COR-L47 (cell line): ENCODE data around the gene VAV3.
"Not testable (repeated sequence)": the region's sequence is repeated elsewhere in the genome, so short reads cannot be mapped to it uniquely, and the experiment has no call there.

Source experiments
- DNase-seq: peaks from one replicate; lab custom pipeline; 2025; lab: John Stamatoyannopoulos, UW

The VAV3 gene

DNA sequence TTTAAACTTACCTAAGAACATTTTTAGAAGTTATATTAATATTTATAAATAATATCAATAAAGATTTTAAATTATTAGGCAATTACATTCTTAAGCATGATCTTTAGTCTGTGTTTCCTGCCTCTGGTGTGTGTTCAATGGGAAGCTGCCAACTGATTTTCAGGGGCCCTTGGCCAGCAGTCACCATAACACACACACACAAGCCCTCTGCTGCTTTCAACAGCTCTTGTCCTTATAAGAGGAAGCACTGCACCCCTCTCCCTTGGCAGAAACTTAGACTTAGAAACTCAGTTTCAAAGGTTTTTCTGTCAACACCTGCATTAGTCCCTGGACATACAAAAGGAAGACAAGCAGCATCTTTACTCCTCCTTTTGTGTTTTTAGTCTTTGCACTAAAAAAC, 81.4 kb downstream of the VAV3 start:
- DNase-seq = no peak

DNA sequence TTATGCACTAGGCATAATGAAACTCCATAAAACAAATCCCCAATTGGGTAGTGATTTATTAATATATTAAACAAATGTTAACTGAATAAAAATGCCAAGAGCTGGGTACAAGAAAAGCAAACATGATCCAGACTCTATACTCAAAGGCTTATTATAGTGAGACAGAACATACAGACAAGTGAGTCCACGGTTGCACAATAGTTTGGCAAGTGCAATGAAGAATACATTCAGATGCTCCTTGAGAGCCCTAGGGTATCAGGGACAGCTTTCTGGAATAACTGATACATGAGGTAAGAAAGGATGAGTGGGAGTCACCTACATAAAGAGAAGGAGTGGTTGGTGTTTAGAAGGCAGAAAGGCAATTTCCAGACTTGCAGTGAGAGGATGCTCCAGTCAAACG, 85.1 kb downstream of the VAV3 start:
- no peak for DNase-seq

DNA sequence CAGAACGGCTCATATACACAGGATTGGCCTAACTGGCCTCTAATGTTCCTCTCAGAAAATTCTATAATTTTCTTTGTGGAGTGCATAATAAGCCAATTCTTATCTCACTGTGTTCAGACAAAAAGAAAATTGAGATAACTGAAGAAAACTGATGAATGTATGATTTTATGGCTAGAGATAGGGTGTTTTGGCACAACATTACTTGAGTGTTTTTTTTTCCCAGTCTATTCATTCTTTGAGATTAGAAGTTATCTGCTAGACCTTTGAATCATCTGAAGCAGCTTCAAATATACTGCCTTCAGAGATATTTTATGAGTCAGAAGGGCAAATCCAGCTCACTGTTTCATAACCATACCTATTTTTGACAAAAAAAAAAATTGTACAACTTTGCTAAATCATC, 85.6 kb downstream of the VAV3 start:
- DNase-seq = no peak

DNA sequence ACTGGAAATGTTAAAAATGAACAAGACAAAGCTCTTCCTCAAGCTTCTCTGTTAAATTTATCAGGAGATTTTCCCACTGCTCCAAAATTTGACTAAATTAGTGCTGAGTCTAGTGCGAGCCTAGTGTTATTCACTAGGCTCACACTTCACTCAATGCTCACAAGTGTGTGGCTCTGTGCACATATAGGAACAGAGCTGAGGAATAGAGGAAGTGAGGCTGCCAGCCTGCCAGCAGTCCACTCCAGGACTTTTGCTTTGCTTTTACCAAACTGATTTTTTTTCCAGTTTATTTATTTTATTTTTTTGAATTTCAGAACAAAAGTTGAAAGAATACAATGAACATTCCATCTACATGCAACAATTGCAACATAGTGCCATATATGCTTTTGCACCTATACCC, 87.2 kb downstream of the VAV3 start:
- no peak for DNase-seq

DNA sequence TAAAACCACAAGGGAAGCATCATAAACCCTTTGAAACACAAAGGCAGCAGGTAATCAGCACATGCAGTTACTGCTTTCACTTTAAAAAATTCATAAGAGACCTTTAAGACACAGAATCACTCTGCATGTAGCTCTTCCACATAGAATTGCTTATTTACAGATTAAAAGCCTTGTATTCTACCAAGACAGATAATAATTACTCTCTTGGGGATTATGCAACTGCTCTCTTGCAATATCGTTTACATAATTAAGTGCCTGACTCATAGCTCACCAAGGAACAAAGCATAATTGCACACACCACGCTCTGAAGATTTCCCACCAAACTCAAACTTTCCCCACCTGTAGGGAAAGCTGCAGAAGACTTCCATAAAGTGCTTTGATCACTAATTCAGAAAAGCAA, 87.9 kb downstream of the VAV3 start:
- DNase-seq = no peak

DNA sequence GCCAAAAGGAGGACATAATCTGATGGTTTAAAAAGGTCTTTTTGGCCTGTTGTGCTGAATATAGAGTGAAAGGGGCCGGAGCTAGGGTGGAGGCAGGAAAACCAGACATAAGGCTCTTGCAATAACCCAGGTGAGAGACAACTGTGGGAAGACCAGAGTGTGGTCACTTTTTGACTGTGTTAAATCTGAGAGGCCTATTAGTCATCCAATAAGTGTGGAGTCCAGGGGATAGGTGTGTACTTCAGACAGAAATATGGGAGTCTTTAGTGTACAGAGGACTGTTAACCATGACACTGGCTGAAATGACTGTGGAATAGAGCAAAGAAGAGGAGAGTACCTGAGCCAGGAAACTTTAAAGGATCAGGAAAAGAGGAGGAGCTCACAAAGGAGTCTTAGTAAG, 89.3 kb downstream of the VAV3 start:
- DNase-seq = no peak

DNA sequence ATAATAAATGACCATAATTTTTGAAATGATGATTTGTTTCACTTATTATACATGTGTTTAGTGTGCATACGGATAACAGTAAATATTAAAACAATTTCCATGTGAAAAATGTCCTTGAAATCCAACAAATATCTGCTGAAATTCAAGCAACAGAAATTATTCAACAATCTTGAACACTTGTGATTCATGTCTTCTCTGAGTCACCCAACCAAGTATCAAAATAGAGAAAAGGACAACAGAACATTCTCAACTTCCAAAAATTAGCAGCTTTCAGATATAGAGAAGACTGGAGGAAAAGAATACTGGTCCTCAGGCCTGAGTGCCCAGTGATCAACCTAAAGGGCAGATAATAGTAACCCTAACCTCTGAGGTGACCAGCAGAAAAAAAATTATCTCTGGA, 90.8 kb downstream of the VAV3 start:
- no peak for DNase-seq

DNA sequence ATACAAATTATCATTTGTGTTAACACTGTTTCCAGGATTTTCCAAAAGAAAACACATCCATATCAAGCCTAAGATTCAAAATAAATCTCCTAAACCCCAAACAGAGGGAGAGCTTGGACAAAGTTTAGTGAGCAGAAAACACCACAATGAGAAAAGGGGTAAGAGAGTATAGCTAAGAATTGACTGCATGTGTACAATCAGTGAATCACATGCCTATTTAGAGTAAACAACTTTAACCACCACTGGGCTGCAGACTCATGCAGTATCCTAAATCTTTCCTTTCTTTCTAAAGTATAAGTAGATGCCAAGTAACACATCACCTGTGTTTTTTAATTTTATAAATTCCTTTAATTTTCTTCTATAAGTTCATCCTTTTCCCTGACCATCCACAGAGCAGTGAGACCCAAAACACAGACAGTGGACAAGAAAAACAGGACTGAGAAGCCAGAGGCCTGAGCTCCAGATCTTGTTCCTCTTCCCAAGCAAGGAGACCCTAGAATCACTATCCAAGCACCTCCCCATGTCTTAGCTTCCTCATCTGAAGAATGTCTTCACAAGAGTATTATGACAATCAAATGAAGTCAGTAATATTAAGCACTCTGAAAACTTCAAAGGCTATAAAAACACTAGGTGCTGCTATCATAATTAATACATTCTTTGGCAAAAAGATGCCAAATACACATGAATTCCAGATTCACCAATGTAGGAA, 93.1 kb downstream of the VAV3 start:
- no peak for DNase-seq

DNA sequence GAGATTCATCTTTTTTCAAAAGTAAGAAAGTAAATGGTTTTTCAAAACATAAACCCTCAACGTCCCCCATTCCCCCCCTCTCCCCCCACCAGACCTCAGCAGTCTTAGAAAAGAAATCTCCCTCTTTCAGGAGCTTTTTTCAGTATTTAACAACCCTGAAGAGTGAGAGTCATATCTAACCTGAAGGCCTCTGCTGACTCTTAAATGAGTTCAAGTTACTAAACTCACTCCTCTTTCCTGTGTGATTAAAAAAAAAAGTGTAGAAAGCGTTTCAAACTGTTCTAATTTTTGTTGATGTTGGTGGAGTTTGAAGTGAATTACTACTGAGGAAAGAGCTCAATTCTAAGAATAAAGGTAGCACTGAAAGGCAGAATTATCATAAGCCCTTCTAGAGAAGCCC, 93.7 kb downstream of the VAV3 start:
- no peak for DNase-seq

DNA sequence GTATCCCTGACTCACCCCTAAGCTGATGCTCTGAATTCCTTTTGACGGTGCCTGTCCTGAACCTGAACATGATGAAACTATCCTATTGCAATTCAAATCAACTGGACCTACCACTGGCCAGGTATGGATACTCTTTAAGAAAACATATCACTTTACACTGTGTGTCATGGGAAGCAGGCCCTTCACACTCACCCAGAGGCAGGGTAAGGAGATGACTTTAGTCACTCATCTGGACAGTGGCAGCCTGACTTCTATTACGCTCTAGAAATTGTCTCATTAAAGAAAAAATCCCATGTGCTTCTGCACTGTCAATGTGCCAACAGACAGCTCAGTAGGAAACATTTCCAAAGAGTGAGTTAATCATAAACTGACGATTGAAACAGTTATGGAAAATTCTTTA, 94.3 kb downstream of the VAV3 start:
- no peak for DNase-seq

DNA sequence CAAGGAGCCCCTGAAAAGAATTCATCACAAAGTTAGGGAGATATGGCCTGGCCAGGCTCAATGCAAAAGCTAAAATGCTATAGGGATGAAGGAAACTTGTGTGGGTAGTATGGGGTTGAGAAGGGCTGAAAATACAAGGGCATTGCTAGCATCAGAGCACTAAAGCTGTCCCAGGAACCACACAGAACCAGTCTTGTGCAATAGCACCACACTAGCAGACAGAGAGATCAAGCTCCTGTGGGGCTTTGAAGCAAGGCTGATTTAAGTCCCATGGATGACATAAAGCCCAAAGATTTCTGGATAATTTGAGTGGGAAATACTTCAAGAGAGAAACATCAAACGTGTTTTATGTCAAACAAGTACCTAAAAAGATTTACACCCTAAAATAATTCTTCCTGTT, 97.1 kb downstream of the VAV3 start:
- DNase-seq = no peak

DNA sequence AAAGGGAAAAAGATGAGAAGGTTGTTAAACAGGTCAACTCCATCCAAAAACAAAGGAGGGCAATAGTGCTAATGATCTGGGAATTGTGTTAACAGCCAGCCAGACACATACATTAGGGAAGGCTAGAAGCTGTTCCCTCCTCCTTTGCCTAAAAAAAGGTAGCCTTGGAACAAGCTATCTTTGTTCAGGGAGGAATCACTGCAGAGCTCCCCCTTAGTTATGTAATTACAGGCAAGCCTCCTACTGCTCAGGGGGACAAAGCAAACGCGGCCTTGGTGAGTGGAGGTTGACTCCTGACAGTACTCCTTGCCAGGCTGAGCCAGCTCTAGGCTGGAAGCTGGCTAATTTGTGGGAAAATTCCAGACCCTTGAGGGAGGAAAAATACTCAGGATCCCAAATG, 97.6 kb downstream of the VAV3 start:
- DNase-seq = no peak

DNA sequence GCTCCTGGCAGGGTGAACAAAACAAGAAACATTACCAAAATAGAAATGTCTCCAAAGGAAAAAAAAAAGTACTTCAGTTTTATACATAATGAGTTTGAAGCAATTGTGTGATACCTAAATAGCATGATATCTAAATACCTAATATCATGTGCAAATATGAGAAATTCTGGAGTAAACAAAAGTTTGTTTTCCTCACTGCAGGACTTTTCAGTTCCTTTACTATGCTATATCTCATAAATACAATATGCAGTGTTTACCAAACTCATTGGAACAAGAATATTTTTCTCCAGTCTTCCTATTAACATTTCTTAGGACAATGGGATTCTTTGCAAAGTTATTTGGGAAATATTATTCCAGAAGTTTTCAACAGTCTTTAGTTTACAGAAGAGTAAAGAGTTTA, 98.1 kb downstream of the VAV3 start:
- DNase-seq = no peak

DNA sequence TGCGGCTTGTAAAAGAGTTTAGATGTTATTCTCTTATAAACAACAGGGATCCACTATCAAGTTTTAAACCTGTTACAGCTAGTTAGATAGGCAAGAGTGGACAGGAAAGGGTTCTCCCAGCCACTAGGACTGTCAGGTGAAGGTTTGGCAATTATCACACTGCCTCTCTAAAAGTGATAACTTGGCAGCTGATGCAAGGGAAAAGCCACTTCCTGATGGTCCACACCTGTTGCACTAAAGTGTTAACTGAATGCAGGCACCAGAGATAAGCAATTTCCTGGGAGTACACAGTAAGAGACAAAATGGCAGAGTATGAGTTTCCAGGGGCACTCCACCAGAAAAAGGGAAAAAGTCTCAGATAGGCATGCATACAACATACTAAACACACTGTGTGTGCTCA, 99.4 kb downstream of the VAV3 start:
- no peak for DNase-seq

DNA sequence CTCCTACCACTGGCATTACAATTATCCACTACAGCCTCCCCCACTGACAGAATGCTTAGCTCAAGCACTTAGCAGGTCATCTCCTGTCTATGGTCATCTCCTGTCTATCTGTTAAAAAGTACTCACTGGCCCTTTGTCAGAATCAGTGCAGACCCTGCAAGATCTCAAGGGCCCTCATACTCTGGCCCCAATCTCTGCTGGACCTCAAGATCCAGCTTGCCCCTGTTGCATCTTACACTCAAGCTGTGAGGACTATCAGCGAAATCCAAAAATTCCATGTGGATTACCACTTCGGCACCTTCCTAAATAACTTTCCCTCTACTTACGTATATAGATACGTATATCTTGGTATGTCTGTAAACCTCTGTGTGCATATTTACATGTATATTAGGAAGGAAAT, 101.6 kb downstream of the VAV3 start:
- no peak for DNase-seq

DNA sequence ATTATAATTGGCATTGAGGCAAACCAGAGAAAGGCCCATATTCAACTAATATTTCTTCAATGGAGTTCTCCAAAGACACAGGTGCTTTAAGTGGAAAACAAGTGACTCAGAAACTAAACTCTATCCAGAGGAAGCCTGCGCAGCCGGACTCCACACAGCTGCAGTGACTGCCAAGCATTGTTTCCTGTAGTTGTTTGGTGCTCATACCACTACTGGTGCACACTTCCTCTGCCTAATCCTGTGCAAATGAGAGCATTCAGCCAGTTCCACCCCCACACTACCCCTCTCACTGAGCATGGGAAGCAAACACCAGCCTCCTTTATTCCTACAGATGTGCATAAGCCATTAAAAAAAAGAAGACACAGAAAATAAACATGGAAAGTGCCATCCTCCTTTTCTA, 102.9 kb downstream of the VAV3 start:
- DNase-seq = no peak

DNA sequence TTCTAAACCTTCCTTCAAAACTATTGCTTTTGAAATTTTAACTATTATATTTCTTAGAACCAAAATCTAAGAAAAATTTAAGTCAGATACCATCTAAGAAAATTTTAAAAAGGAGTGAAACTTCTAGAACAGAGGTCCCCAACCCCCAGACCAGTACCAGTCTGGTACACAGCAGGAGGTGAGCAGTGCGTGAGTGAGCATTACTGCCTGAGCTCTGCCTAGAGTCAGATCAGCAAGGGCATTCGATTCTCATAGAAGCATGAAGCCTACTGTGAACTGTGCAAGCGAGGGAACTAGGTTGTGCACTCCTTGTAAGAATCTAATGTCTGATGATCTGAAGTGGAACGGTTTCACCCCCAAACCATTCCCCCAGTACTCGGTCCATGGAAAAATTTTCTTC, 106.7 kb downstream of the VAV3 start:
- no peak for DNase-seq

DNA sequence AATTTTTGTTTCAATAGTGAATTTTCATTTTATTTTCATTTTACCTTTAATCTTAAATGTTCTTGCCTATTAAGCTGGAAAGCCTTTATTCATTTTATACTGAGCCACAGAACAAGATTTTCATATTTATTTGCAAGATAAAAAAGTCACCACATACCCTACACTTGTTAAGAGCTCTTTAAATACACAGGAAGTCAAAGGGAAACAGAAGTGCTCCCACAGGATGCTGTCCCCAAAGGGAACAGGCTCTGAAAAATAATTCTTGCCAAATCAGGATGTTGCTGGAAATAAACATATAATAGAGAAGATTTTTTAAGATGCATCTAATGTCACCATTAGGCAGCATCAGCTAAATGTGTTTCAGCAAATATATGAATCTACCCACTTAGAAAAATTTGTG, 113.6 kb downstream of the VAV3 start:
- DNase-seq = no peak

DNA sequence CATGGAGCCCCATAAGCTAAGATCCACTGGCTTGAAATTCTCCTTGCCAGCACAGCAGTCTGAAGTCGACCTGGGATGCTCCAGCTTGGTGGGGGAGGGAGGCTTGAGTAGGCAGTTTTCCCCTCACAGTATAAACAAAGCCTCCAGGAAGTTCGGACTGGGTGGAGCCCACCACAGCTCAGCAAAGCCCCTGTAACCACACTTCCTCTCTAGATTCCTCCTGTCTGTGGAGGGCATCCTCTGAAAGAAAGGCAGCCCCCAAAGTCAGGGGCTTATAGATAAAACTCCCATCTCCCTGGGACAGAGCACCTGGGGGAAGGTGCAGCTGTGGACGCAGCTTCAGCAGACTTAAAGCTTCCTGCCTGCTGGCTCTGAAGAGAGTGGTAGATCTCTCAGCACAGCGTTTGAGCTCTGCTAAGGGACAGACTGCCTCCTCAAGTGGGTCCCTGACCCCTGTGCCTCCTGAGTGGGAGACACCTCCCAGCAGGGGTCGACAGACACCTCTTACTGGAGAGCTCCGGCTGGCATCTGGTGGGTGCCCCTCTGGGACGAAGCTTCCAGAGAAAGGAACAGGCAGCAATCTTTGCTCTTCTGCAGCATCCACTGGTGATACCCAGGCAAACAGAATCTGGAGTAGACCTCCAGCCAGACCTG, 120.3 kb downstream of the VAV3 start:
- not testable (repeated sequence) for DNase-seq

DNA sequence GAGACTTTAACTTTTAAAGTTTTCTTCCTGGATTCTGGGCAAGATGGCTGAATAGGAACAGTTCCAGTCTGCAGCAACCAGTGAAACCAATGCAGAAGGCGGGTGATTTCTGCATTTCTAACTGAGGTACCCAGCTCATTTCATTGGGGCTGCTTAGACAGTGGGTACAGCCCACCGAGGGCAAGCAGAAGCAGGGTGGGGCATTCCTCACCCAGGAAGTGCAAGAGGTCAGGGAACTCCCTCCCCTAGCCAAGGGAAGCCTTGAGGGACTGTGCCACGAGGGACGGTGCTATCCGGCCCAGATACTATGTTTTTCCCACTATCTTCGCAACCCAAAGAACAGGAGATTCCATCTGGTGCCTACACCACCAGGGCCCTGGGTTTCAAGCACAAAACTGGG, 121.0 kb downstream of the VAV3 start:
- no peak for DNase-seq

DNA sequence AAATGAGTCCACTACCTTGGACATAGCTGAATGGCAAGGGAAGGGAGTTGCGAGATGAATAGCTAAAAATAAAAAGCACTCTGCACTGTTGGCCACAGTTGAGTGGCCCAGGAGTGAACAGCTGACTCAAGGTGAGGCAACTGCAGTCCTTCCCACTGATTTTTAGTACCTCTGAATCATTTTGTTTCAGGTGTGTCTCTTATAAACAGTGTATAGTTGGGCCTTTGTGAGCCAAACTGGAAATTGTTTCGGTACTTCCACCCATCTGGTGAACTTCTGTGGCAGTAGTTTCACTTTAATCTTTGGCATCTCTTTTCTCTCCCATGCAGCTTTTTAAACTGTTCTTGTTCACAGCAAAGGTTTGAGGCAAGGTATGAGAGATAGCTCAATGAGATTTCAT, 122.7 kb downstream of the VAV3 start:
- DNase-seq = no peak

DNA sequence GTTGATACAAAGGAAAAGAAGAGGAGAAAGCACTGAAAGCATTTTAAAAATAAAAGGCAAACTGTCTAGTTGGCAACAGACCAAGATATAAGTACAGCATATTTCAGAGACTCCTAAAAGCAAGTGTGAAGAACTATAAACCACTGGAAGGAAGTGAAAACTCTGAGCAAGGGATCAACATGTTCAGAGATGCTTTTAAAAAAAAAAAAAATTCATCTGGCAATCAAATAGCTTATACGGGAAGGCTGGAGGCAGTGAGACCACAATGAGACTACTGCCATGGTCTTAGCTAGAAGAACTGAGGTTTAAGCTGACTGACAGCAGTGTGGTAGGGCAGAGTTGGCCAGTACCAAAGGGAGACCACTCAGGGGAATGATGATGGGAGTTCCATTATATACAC, 124.3 kb downstream of the VAV3 start:
- DNase-seq = no peak

DNA sequence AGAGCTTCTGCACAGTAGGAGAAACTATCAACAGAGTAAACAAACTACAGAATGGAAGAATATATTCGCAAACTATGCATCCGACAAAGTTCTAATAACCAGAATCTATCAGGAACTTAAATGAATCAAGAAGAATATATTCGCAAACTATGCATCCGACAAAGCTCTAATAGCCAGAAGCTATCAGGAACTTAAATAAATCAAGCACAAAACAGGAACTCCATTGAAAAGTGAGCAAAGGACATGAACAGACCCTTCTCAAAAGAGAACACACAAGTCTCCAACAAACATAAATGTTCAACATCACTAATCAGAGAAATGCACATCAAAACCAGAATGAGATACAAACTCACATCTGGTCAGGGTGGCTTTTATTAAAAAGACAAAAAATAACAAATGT, 126.9 kb downstream of the VAV3 start:
- DNase-seq = no peak

DNA sequence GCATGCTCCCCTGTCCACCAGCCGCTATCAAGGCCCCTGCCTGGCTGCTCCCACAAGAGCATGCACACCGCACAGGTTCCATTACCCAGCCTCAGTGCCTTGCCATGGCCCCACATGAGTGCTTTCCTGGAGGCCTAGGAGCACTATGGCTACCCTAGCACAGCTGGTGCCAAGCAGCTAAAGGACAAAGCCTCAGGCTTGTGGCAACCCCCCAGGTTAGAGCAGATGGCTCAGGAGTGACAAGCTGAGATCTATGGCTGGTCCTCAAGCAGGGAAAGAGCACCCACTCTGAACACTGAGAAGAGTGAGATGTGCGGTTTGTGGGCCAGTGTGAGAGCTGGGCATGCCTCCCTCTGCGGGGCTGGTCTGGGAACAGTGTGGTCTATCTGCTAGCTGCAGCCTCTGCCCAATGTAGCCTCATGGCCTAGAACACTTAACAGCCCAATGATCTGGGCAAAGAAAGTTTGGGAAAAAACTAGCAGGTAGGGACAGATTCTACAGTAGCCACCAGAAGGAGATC, 129.8 kb downstream of the VAV3 start:
- DNase-seq = no peak
